ENCODE results near the gene FRG1.
"Not testable (repeated sequence)": the region's sequence is repeated elsewhere in the genome, so short reads cannot be mapped to it uniquely, and the experiment has no call there.

Gene FRG1

DNA sequence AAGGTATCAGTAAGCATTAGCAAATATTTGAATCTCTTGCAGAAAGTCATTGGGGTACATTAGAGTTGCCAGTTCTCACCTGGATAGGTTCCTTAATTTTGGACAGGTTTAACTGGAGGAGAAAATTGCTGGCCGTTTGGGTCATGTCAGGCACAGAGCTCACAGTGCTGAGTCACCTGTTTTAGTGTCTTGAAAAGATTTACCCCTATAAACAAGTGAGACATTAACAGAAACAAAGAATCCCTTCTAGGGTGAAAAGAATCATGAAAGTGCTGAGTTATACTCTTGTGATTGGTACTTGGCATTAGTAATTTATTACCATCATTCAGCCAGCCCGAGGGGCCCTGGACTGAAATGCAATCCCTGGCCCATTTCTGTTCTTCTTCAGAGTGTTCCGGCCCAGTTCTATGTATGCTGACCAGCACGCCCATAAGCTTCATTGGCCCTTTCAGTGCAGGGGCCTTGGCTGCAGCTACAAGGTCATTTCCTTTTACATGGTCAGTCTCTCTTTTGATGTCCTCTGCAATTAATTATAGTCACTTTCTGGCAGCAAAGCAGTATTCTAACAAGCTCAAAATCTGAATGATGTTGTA is 45.1 kb downstream of the FRG1 start:
- not testable (repeated sequence) for DNase-seq (ENCODE audit: low spot score)

GRCh38 chr4:189988877-189989431 is 48.3 kb downstream of the FRG1 start:
- no peak for DNase-seq (ENCODE audit: low spot score)

DNA sequence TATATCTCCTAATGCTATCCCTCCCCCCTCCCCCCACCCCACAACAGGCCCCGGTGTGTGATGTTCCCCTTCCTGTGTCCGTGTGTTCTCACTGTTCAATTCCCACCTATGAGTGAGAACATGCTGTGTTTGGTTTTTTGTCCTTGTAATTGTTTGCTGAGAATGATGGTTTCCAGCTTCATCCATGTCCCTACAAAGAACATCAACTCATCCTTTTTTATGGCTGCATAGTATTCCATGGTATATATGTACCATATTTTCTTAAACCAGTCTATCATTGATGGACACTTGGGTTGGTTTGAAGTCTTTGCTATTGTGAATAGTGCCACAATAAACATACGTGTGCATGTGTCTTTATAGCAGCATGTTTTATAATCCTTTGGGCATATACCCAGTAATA is 49.3 kb downstream of the FRG1 start:
- DNase-seq (ENCODE audit: low spot score) = not testable (repeated sequence)

All from hepatic stellate cell (primary cell).